ENCODE data around the gene ABCC2. TPM values are rescaled to one million over a fixed set of nuclear protein-coding genes. Genes with fewer than 3 reads are reported as not detected.

ABCC2 gene
- polyA plus RNA-seq, 1 donor from 2014 or later, result 2.0 TPM

DNA sequence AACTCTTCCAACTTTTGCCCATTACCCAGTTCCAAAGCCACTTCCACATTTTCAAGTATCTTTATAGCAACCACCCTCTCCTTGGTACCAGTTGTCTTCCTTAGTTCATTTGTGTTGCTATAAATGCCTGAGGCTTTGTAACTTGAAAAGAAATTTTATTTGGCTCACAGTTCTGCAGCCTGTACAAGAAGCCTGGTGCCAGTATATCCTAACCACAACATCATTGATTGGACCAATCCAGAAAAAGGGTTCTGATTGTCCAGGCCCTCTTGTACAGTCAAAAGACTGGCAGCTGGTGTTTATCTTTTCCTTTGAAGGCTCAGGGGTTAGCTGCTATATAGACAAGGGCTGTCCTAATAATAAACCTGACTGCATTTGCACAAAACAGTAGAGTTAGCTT, 21.1 kb upstream of the ABCC2 start:
- H4K20me1 ChIP-seq (ENCODE audit: insufficient read depth), result no peaks in the 10 kb centered on the region
- no peak overlapping the region for H3K4me2 ChIP-seq (ENCODE audit: low read length)
- no peak overlapping the region for H3K27ac ChIP-seq (ENCODE audit: low read length)
- H3K36me3 ChIP-seq (ENCODE audit: insufficient read depth, low read length), result no peaks in the 10 kb centered on the region
- H3K9me2 ChIP-seq (ENCODE audit: insufficient read depth, low read length), result no peaks in the 10 kb centered on the region
- no peaks in the 10 kb centered on the region for H3K27me3 ChIP-seq (ENCODE audit: insufficient read depth, low read depth, low read length)
- no peak overlapping the region for H2AFZ ChIP-seq (ENCODE audit: low read depth, low read length)
- H3K9me3 ChIP-seq (ENCODE audit: low read length), result no peaks in the 10 kb centered on the region
- no peak overlapping the region for H3K9ac ChIP-seq (ENCODE audit: low read length)
- H3K79me2 ChIP-seq (replicated peaks; ENCODE audit: insufficient read depth, low read length), result no peaks in the 10 kb centered on the region
- H3F3A ChIP-seq (ENCODE audit: insufficient read depth, low read length, poor library complexity, severe bottlenecking), result no peaks in the 10 kb centered on the region
- H3K4me3 ChIP-seq (ENCODE audit: low read length), result no peak overlapping the region
- TF ChIP-seq, protein P1, sequence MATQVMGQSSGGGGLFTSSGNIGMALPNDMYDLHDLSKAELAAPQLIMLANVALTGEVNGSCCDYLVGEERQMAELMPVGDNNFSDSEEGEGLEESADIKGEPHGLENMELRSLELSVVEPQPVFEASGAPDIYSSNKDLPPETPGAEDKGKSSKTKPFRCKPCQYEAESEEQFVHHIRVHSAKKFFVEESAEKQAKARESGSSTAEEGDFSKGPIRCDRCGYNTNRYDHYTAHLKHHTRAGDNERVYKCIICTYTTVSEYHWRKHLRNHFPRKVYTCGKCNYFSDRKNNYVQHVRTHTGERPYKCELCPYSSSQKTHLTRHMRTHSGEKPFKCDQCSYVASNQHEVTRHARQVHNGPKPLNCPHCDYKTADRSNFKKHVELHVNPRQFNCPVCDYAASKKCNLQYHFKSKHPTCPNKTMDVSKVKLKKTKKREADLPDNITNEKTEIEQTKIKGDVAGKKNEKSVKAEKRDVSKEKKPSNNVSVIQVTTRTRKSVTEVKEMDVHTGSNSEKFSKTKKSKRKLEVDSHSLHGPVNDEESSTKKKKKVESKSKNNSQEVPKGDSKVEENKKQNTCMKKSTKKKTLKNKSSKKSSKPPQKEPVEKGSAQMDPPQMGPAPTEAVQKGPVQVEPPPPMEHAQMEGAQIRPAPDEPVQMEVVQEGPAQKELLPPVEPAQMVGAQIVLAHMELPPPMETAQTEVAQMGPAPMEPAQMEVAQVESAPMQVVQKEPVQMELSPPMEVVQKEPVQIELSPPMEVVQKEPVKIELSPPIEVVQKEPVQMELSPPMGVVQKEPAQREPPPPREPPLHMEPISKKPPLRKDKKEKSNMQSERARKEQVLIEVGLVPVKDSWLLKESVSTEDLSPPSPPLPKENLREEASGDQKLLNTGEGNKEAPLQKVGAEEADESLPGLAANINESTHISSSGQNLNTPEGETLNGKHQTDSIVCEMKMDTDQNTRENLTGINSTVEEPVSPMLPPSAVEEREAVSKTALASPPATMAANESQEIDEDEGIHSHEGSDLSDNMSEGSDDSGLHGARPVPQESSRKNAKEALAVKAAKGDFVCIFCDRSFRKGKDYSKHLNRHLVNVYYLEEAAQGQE (IDR thresholded peaks at IDR 0.05; ENCODE audit: borderline replicate concordance), result no peak
- no peak for TF ChIP-seq RAD21 (conservative IDR thresholded peaks at IDR 0.05)

DNA sequence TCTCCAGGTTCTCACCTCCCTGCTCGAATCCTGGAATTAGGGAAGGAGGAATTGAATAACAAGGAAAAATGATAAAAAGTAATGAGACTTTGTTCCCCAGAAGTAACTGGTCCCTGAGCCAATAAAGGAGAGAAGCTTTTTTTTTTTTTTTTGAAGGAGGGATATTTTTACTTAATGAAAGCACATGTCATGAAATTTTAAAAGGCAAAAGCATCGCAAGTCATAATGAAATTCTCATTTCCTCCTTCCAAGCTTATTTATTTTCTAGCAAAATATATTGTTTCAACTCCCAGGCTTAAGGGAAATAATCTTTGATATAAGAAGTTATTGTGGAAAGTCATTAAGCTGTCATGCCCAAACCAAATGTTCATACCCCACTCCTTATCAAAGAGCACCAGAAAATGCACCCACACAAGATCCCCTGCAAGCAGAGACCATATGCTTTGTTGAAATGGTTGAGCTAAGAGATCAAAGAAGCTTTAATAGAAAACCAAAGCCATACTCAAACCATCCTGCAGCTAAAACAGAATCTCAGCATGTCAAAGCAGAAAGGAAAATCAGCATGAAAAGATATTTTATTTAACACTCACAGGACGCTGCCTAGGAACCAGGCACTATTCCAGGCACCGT, 16.7 kb upstream of the ABCC2 start:
- TF ChIP-seq EZH2 (IDR thresholded peaks at IDR 0.05; ENCODE audit: borderline replicate concordance, insufficient read depth, low read length, poor library complexity, severe bottlenecking), result no peak
- TF ChIP-seq RAD21 (conservative IDR thresholded peaks at IDR 0.05), result no peak
- TF ChIP-seq, protein P2, sequence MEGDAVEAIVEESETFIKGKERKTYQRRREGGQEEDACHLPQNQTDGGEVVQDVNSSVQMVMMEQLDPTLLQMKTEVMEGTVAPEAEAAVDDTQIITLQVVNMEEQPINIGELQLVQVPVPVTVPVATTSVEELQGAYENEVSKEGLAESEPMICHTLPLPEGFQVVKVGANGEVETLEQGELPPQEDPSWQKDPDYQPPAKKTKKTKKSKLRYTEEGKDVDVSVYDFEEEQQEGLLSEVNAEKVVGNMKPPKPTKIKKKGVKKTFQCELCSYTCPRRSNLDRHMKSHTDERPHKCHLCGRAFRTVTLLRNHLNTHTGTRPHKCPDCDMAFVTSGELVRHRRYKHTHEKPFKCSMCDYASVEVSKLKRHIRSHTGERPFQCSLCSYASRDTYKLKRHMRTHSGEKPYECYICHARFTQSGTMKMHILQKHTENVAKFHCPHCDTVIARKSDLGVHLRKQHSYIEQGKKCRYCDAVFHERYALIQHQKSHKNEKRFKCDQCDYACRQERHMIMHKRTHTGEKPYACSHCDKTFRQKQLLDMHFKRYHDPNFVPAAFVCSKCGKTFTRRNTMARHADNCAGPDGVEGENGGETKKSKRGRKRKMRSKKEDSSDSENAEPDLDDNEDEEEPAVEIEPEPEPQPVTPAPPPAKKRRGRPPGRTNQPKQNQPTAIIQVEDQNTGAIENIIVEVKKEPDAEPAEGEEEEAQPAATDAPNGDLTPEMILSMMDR (IDR thresholded peaks at IDR 0.05; ENCODE audit: poor library complexity, severe bottlenecking), result no peak
- TF ChIP-seq, protein P1 (IDR thresholded peaks at IDR 0.05; ENCODE audit: borderline replicate concordance), result no peak
- TF ChIP-seq POLR2AphosphoS5 (IDR thresholded peaks at IDR 0.05), result no peak
- no peak for TF ChIP-seq SMC3 (conservative IDR thresholded peaks at IDR 0.05; ENCODE audit: poor library complexity)
- no peak for TF ChIP-seq TAF1 (IDR thresholded peaks at IDR 0.05; ENCODE audit: low read depth)
- TF ChIP-seq EP300 (conservative IDR thresholded peaks at IDR 0.05; ENCODE audit: poor library complexity, severe bottlenecking), result no peak
- no peak for TF ChIP-seq MXI1 (conservative IDR thresholded peaks at IDR 0.05; ENCODE audit: poor library complexity, severe bottlenecking)
- no peak overlapping the region for H3K4me2 ChIP-seq (ENCODE audit: low read length)
- no peak overlapping the region for H2AFZ ChIP-seq (ENCODE audit: low read depth, low read length)
- no peak overlapping the region for H3K4me3 ChIP-seq (ENCODE audit: low read length)
- no peaks in the 10 kb centered on the region for H3K36me3 ChIP-seq (ENCODE audit: insufficient read depth, low read length)
- H3K27ac ChIP-seq (ENCODE audit: low read length), result no peak overlapping the region
- no peaks in the 10 kb centered on the region for H3K79me2 ChIP-seq (replicated peaks; ENCODE audit: insufficient read depth, low read length)
- H3K9me2 ChIP-seq (ENCODE audit: insufficient read depth, low read length), result no peaks in the 10 kb centered on the region
- no peak overlapping the region for H3K9ac ChIP-seq (ENCODE audit: low read length)
- H3K27me3 ChIP-seq (ENCODE audit: insufficient read depth, low read depth, low read length), result no peaks in the 10 kb centered on the region
- H3K9me3 ChIP-seq (ENCODE audit: low read length), result no peaks in the 10 kb centered on the region
- no peaks in the 10 kb centered on the region for H3F3A ChIP-seq (ENCODE audit: insufficient read depth, low read length, poor library complexity, severe bottlenecking)
- no peaks in the 10 kb centered on the region for H4K20me1 ChIP-seq (ENCODE audit: insufficient read depth)
